GM19463 (cell line): ENCODE results near the gene GCN1.
"Not testable (repeated sequence)": the region's sequence is repeated elsewhere in the genome, so short reads cannot be mapped to it uniquely, and the experiment has no call there.

Experiments
- ATAC-seq: cut with Tn5 transposase; IDR thresholded peaks from one replicate; pipeline ENCODE4 v1.9.1; 2021; ENCODE audit warnings: mild to moderate bottlenecking, moderate library complexity; ENCODE audit not compliant: unreplicated experiment

Gene GCN1

DNA sequence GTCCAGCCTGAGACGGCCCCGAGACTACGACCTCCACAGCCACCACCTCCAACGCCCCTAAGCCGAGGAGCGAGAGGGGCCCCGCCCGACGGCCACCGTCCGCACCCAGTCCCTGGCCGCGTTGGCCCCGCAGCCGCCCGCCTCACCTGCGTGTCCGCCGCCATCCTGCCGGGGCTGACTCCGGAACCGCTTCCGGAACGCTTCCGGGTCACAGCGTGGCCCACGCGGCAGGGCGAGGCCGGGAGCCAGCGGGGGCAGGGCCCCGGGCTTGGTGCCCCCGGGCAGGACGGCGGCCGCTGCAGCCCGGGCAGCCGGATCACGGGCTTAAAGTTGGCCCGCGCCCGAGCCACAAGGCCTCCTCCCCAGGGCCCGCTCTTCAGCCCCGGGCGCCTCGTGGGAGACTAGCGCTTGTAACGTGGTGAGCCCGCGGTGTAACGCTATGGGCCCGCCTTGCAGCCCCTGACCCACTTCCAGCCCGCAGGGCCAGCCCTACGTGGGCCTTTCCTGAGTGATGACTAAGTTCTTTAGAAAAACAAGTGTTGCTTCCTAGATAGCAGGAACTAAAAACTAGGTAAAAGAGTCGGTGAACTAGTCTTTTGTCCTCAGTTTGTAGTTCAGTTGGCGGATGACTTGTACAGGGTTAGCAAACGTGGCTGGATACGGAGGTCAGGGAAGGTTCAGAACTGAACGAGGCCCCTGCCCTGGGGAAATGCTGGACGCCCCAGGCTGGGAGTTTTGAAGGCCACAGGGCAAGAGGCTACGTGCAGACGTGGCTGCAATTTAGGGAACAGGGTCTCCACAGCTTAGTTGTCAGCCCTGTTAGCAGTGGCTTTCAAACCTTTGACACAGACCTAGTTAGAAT, at the start of gene GCN1:
GCN1 (minus strand) TSS at position 182 of the 862 bp plus-strand sequence; CDS start at position 164, 18 bp downstream.
- peak; percentile 79 for ATAC-seq

DNA sequence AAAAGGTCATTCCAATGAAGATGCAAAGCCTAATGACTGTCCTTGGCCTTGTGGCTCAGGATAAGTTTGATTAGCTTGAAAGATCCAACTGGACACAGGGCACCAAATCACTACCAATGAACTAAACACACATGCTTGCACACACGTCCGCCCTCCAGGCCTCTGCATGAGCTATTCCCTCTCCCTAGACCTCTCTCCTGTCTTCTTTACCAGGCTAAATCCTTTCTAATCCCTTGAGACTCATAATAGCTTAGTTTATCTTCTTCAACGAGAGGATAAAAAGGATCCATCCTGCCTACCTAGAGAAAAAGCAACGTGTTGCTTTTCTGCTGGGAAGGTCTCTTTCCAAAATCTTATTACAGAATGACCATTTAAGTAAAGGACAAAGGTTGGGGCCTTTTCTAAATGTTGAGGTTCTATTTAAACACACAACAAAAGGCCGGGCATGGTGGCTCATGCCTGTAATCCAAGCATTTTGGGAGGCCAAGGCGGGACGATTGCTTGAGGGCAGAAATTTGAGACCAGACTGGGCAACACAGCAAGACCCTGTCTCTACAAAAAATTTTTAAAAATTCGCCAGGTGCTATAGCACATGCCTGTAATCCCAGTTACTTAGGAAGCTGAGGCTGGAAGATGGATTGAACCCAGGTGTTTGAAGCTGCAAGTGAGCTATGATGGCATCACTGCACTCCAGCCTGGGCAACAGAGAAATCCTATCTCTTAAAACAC, 48.6 kb upstream of the GCN1 start:
- ATAC-seq, result no peak

DNA sequence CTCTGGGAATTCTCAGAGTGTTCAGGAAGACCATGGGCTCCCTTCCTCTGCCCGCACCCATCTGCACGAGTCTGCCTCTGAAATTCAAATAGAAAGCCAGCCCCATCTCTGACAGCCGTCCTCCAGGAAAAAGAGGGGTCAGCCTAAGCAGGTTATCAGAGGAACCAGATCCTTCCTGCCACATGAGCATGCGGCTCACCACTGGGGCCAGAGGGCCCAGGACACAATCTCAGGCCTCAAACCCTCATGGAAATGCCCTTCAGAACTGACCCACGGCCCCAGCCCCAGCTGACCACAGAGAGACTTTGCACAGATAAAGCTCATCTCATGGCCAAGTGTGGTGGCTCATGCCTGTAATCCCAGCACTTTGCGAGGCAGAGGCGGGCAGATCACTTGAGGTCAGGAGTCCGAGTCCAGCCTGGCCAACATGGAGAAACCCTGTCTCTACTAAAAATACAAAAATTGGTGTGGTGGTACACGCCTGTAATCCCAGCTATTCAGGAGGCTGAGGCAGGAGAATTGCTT, 47.8 kb upstream of the GCN1 start:
- ATAC-seq, result no peak

DNA sequence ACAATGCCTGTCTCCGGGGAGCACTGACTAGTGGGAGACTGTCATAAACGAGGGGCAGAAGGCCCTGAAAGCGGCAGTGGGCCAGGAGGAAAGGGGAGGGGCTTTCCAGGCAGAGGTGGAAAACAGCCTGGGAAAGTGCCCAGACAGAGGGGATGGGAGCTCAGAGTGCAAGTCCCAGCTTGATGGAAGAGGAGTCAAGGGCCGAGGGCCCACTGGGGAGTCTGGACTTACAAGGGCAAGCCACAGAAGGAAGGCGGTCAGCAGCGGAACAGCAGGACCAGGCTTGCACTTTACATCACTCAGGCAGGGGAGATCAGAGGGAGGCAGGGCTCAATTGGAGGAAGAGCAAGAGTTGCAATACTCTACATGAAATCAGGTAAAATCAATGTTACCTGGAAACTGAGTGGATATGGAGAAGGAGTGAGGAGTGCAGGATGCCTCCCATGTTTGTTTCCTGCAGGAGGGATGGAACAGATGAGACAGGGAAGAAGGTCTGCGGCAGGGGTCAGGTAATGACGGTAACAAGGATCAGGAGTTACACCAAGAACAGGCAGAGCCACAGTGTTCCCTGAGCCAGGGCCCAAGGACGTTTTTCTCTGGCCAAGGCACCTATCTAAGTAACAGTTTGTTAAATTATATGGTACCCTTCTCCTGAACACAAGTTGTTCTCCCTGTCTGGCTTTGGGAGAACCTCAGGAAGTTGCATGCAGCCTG, 47.2 kb upstream of the GCN1 start:
- ATAC-seq, result no peak

DNA sequence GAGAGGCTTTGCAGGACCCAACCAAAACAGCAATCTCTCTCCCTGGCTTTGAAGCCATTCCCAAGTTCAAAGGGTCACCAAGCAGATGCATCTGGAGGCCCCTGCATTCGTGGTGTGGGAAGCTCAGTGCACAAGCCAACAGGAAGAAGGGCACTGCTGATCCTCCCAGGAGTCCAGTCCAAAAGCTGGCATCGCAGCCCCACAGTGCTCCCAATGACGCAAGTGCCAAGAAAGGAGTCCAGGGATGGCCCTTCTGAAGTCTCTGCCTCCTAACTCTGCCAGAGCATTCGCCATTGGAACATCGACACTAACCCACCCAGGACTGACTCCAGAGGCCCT, 45.9 kb upstream of the GCN1 start:
- no peak for ATAC-seq

DNA sequence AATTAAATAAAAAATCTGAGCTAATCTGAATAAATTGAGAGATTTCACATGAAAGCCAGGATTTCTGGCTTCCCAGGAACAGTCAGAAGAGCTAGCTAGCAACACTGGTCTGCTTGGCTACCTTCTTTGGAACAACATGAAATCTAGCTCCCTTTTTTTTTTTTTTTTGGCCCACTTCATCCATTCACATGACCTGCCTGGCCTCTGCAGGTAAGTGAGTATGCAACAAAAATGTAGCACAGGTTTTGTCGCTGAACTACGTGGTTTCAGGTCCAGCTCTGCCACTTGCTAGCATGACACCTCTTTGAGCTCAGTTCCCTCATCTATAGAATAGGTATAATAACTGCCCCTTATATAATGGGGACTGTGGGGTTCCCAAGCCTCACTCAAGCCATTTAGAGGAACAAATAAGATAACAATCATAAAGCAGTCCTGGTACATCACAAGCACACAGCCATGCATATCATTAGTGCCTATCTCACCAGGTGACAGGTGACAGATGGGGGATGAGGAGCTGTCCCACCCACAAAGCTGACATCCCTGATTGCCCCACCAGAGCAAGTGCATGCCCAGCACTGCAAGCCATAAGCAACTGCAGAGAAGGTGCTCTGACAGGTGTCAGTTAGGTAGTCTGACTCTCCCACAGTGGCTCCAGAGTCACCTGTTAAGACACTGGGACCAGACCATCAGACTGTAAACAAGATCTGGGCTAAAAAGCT, 45.4 kb upstream of the GCN1 start:
- ATAC-seq, result no peak

DNA sequence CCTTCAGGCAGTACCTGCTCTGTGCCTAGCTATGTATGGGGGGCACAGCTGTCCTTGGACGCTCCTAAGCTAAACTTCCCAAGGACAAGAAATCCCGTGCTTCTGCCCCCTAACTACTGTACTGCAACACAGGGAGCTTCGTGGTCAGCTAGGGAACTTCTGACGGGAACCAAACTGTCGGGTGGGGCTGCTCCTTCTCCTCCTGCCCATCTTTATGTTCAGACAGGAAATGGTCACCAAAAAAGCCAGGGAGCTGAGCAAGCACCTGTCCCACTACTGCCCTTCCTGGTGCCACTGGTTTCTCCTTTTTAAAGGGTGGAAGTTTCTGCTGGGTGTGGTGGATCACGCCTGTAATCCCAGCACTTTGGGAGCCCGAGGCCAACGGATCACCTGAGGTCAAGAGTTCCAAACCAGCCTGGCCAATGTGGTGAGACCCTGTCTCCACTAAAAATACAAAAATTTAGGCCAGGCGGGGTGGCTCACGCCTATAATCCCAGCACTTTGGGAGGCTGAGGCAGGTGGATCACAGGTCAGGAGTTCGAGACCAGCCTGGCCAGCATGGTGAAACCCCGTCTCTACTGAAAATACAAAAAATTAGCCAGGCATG, 44.4 kb upstream of the GCN1 start:
- no peak for ATAC-seq

DNA sequence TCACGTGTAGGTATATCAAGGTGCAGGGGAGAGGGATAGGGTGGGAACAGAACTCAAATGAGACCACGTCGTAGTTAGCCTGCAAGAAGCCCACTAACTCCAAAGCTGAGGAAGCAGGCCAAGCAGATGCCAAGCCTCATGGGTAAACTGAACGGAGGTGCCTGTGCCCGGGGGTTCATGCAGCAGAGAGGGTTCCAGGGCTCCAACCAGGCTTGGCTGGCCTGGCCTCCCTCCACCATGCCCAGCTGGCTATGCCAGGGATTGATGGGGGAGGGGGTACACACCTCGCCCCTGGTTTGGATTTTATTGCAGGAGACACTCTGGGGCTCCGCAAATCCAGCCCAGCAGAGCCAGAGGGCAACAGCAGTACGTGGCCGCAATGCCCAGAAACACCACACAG, 43.7 kb upstream of the GCN1 start:
- no peak for ATAC-seq

GRCh38 chr12:120237360-120238171, 43.1 kb upstream of the GCN1 start:
- no peak for ATAC-seq

DNA sequence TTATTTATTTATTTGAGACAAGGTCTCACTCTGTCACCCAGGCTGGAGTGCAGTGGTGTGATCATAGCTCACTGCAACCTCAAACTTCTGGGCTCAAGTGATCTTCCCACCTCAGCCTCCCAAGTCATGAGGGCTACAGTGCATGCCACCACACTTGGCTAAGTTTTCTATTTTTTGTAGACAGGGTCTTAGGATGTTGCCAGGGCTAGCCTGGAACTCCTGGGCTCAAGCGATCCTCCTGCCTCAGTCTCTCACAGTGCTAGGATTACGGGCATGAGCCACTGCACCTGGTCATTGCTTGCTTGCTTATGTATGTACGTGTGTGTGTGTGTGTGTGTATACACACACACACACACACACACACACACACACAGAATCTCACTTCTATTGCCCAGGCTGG, 42.3 kb upstream of the GCN1 start:
- not testable (repeated sequence) for ATAC-seq

DNA sequence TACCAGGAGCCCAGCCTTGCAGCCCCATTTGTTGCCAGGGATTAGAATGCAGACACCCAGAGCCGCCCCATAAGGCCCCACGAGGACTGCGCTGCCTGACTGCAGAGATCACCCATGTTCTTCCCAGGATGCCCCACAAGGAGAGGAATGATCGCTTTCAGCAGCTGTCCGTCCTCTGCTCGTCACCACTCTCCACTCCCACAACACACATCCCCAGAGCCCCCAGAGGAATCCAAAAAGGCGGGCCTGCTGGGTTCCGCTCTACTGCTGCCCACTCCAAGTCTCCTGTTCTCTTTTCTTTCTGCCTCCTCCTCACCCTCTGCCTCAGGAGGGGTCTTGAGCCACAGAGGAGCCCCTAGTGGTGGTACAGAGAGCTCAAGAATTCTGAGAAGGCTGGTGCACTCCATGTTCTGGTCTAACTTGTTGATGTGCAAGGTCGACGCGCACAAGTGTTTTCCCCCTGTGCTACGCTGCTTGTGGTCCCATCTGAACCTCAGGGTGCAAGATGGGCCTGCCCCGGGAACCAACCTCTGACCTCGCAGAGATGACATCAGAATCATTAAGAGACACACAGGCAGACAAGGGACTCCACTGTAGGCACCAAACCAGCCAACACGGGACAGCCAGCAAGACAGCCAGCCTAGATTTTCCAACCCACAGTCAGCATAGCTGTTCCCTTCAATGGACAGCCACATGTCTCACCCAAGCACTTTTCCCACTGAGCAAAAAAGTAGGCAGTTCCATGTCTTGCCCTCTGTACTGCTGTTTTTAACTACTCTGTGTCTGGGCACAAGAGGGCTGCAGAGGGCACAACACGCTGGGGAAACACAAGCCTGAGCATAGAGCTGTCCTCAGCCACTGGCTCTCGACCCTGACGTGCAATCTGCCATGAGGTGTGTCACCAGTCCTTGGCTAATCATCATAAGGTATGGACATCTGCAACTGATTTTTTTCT, 41.1 kb upstream of the GCN1 start:
- ATAC-seq, result no peak

DNA sequence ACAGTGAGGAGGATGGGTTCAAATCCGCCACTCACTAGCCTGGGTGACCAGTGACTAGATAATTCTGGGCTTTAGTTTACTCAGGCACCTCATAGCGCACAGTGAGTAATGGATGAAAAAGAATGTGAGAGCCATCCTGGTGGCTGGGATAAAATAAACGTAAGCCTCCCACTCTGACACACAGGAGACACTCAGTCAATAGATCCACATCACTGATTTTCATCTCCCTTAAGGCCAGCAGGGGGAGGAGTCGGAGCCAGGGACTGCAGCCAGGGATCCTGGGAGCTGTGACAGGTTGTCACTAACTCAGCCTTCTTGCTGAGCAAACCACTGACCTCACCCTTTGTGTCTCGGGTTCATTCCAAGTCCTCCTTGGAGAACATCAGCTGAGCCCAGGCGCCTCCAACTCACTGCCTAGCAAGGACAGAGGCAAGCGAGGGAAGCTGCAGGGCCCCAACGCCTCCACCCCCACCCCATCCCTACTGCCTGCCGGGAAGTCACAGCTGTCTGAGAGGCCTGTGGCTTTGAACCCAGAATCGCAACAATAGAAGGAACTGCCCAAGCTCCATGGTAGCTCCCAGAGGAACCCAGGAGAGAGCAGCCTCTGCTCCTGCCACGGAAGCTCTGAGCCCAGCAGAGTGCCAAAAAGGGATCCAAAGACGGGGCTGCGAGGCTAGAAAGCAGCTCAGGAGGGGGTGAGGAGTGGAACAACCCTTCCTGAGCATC, 40.3 kb upstream of the GCN1 start:
- no peak for ATAC-seq

- no peak for ATAC-seq
These were observed 36.9 kb upstream of the GCN1 start for GRCh38 chr12:120231316-120232011.

DNA sequence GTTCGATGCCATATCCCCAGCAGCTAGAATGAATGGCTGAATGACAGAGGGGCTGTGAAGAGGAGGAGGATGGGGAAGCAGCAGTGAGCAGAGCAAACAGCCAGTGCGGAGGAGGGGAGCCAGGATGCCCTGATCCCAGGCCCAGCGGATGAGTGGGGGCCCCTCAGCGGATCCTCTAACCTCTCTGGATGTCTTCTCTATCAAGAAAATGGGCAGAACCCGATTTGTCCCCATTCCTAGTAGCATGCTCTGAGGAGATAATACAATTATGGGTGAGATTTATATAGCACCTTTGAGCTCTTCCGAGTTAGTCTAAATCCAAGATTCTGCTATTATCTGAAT, 36.4 kb upstream of the GCN1 start:
- no peak for ATAC-seq

DNA sequence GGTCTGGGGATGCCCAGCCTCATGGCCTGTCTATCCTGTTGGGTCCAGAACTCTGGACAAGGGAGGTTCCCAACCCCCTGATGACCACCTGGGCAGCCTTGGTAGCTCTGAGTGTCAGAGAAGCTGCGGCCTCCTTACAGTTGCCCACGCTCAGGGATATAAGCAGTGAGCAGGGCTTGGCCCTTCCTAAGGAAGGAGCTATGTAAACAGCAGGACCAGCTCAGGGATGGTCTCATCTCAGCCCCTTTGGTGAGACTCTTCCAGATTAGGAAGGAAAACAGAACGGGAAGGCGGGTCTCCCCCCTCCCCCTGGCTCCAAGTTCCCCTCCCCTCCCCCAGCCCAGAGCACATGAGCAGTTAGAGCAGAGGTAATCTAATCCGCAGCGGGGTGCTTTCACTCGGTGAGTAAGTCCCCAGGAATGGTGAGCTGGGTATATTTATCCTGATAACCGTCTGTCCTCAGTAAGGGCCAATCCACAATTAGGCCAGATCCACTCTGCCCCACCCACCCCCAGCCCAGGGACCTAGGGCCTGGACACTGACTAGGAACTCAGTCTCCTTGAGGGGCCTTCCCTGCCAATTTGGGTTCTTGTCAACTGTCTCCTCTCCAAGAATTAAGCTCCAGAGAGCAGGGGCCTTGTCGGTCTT, 35.9 kb upstream of the GCN1 start:
- ATAC-seq, result no peak

- no peak for ATAC-seq
These were observed 35.2 kb upstream of the GCN1 start for GRCh38 chr12:120229487-120230325.
